Keratinocyte (primary cell): ENCODE results near the gene RAI1.

ENCODE experiments used
- EZH2 ChIP-seq: IDR thresholded peaks from one replicate; pipeline ENCODE4 v1.6.1; 2012; ENCODE audit warnings: inconsistent platforms, mild to moderate bottlenecking, low read length, moderate library complexity
- TF ChIP-seq, protein P1 (sequence below), 3 experiments: IDR thresholded peaks in 1 of 3; conservative IDR thresholded peaks in 1 of 3; optimal IDR thresholded peaks in 1 of 3; 2 replicates in 2 of 3; 3 replicates in 1 of 3; pipeline versions ENCODE3 to v1.5.1; 2011; ENCODE audit warnings: low read length in 3 of 3, mild to moderate bottlenecking in 3 of 3, moderate library complexity in 2 of 3, control low read depth in 1 of 3, inconsistent platforms in 1 of 3; ENCODE audit not compliant: insufficient read depth in 2 of 3; ENCODE audit errors: extremely low read depth in 1 of 3

DNA sequence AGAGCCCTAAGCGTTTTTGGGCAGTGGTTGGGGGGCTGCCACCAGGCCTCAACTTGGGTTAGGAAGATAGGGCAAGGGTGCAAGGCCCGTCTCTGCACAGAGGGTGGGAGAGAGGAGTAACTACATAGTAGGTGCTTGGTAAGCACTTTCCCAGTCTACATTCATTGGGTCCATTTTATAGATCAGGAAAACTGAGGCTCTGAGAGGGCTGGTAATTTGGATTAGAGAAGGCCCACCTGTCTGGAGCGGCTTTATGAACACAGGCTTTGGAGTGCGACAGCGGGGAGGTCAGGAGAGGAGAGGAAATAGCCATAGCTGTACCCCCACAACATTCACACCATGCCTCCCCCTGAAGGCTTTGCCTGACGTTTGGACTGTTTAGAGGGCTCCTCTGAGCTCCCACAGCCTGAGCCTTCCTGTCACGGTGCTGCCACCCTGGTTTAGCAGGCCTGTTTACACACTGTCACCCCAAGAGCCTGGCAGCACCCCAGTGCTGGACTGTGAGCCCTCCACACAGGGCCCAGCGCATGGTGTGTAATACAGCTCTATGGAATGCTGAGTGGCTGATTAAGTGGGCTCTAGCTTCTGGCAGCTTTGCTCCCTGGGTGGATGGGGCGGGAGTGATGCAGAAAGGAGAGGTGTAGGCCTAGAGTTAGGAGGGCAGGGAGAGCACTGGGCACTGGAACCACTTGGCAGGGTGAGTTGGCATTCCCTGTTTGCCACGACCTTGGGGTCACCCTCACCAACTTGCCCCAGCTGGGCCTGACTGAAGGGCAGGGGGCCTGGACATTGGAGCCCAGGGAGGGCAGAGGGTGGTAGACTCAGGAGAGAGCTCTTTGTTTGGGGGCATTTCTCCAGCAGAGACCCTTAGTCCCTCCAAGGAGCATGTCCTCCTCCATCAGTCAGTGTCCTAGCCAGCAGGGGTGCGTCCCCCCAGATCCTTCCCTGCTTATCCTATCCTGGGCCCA, 73.7 kb downstream of the RAI1 start:
- TF ChIP-seq, protein P1, sequence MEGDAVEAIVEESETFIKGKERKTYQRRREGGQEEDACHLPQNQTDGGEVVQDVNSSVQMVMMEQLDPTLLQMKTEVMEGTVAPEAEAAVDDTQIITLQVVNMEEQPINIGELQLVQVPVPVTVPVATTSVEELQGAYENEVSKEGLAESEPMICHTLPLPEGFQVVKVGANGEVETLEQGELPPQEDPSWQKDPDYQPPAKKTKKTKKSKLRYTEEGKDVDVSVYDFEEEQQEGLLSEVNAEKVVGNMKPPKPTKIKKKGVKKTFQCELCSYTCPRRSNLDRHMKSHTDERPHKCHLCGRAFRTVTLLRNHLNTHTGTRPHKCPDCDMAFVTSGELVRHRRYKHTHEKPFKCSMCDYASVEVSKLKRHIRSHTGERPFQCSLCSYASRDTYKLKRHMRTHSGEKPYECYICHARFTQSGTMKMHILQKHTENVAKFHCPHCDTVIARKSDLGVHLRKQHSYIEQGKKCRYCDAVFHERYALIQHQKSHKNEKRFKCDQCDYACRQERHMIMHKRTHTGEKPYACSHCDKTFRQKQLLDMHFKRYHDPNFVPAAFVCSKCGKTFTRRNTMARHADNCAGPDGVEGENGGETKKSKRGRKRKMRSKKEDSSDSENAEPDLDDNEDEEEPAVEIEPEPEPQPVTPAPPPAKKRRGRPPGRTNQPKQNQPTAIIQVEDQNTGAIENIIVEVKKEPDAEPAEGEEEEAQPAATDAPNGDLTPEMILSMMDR (optimal IDR thresholded peaks at IDR 0.05 in 1 of 3, IDR thresholded peaks at IDR 0.05 in 1 of 3, conservative IDR thresholded peaks at IDR 0.05 in 1 of 3; ENCODE audit: extremely low read depth in 1 of 3, insufficient read depth in 2 of 3, low read length in 3 of 3), result no peak
- no peak for TF ChIP-seq EZH2
